ENCODE data around the gene CSAG3. TPM values are rescaled to one million over a fixed set of nuclear protein-coding genes. Genes with fewer than 3 reads are reported as not detected.
"Not testable (repeated sequence)": the region's sequence is repeated elsewhere in the genome, so short reads cannot be mapped to it uniquely, and the experiment has no call there.

Gene CSAG3
- total RNA-seq, 1 experiment from 2014 or later, result not detected

DNA sequence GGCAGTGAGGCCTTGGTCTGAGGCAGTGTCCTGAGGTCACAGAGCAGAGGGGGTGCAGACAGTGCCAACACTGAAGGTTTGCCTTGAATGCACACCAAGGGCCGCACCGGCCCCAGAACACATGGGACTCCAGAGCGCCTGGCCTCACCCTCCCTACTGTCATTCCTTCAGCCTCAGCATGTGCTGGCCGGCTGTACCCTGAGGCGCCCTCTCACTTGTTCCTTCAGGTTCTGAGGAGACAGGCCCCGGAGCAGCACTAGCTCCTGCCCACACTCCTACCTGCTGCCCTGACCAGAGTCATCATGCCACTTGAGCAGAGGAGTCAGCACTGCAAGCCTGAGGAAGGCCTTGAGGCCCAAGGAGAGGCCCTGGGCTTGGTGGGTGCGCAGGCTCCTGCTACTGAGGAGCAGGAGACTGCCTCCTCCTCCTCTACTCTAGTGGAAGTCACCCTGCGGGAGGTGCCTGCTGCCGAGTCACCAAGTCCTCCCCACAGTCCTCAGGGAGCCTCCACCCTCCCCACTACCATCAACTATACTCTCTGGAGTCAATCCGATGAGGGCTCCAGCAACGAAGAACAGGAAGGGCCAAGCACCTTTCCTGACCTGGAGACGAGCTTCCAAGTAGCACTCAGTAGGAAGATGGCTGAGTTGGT is 23.0 kb upstream of the CSAG3 start:
- BruUV-seq (replicated peaks), result no TSS peak

DNA sequence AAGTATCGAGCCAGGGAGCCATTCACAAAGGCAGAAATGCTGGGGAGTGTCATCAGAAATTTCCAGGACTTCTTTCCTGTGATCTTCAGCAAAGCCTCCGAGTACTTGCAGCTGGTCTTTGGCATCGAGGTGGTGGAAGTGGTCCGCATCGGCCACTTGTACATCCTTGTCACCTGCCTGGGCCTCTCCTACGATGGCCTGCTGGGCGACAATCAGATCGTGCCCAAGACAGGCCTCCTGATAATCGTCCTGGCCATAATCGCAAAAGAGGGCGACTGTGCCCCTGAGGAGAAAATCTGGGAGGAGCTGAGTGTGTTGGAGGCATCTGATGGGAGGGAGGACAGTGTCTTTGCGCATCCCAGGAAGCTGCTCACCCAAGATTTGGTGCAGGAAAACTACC is 22.5 kb upstream of the CSAG3 start:
- H3K9me3 ChIP-seq (ENCODE audit: low read depth, low read length, poor library complexity, severe bottlenecking); BruUV-seq (replicated peaks); H3K4me3 ChIP-seq (ENCODE audit: low read depth, low read length, poor library complexity, severe bottlenecking); POLR2A ChIA-PET (ENCODE audit: low non-redundant PET); H3K27ac ChIP-seq (ENCODE audit: low read depth, low read length, poor library complexity, severe bottlenecking); H3K36me3 ChIP-seq (ENCODE audit: insufficient read depth, low read length, poor library complexity, severe bottlenecking); H3K4me1 ChIP-seq (ENCODE audit: insufficient read depth, low read length, poor library complexity, severe bottlenecking); DNase-seq (ENCODE audit: low spot score); CTCF ChIA-PET; intact Hi-C loops (cut with micrococcal nuclease; ENCODE audit: unreplicated experiment): not testable (repeated sequence)
- peaks cover 11% of the 10 kb centered on the region for H3K27me3 ChIP-seq (replicated peaks; ENCODE audit: insufficient read depth, low read depth, low read length, poor library complexity)

More for the DNA sequence above, 23.0 kb upstream of the CSAG3 start:
- ChIA-PET POLR2A (ENCODE audit: low non-redundant PET) (no interaction called here), CTCF (no interaction called here)
- no peaks in the 10 kb centered on the region for H3K4me1 ChIP-seq (ENCODE audit: insufficient read depth, low read length, poor library complexity, severe bottlenecking)
- H3K36me3 ChIP-seq (ENCODE audit: insufficient read depth, low read length, poor library complexity, severe bottlenecking), result no peaks in the 10 kb centered on the region
- TF ChIP-seq, protein P1, sequence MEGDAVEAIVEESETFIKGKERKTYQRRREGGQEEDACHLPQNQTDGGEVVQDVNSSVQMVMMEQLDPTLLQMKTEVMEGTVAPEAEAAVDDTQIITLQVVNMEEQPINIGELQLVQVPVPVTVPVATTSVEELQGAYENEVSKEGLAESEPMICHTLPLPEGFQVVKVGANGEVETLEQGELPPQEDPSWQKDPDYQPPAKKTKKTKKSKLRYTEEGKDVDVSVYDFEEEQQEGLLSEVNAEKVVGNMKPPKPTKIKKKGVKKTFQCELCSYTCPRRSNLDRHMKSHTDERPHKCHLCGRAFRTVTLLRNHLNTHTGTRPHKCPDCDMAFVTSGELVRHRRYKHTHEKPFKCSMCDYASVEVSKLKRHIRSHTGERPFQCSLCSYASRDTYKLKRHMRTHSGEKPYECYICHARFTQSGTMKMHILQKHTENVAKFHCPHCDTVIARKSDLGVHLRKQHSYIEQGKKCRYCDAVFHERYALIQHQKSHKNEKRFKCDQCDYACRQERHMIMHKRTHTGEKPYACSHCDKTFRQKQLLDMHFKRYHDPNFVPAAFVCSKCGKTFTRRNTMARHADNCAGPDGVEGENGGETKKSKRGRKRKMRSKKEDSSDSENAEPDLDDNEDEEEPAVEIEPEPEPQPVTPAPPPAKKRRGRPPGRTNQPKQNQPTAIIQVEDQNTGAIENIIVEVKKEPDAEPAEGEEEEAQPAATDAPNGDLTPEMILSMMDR (conservative IDR thresholded peaks at IDR 0.05; ENCODE audit: low read depth, low read length), result no peak
- TF ChIP-seq EZH2 (IDR thresholded peaks at IDR 0.05; ENCODE audit: borderline replicate concordance, low read depth, low read length, poor library complexity, severe bottlenecking), result no peak
- H3K27ac ChIP-seq (ENCODE audit: low read depth, low read length, poor library complexity, severe bottlenecking), result no peak overlapping the region
- intact Hi-C loops (cut with micrococcal nuclease; ENCODE audit: unreplicated experiment), result no loop called here
- no peak for DNase-seq (ENCODE audit: low spot score)
- H3K4me3 ChIP-seq (ENCODE audit: low read depth, low read length, poor library complexity, severe bottlenecking), result no peak overlapping the region
- H3K9me3 ChIP-seq (ENCODE audit: low read depth, low read length, poor library complexity, severe bottlenecking), result no peaks in the 10 kb centered on the region
- H3K27me3 ChIP-seq (replicated peaks; ENCODE audit: insufficient read depth, low read depth, low read length, poor library complexity), result peaks cover 14% of the 10 kb centered on the region

DNA sequence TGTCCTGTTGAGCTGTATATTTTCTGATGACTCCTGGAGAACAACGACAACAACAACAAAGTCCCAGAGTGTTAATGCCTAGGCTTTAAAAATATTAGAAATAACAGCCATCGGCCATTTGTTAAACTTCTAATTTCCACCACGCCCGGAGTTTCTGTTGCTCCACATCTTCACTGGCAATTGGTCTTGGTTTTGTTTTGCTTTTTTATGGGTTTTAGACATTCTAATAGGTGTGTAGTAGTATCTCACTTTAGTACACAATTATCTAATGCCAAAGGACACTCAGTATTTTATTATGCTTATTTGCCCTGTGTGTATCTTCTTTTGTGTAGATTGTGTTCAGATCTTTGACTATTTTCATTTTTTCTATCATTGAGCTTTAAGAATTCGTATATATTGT is 20.5 kb upstream of the CSAG3 start:
- Histone ChIP-seq H3K36me3 (ENCODE audit: insufficient read depth, low read length, poor library complexity, severe bottlenecking) (no peaks in the 10 kb centered on the region), H3K27me3 (replicated peaks; ENCODE audit: insufficient read depth, low read depth, low read length, poor library complexity) (peaks cover 7% of the 10 kb centered on the region), H3K27ac (ENCODE audit: low read depth, low read length, poor library complexity, severe bottlenecking) (no peak overlapping the region), H3K9me3 (ENCODE audit: low read depth, low read length, poor library complexity, severe bottlenecking) (no peaks in the 10 kb centered on the region), H3K4me1 (ENCODE audit: insufficient read depth, low read length, poor library complexity, severe bottlenecking) (no peaks in the 10 kb centered on the region), H3K4me3 (ENCODE audit: low read depth, low read length, poor library complexity, severe bottlenecking) (no peak overlapping the region)
- POLR2A ChIA-PET (ENCODE audit: low non-redundant PET), result no interaction called here
- TF ChIP-seq, protein P1 (conservative IDR thresholded peaks at IDR 0.05; ENCODE audit: low read depth, low read length), result no peak
- TF ChIP-seq EZH2 (IDR thresholded peaks at IDR 0.05; ENCODE audit: borderline replicate concordance, low read depth, low read length, poor library complexity, severe bottlenecking), result no peak
- intact Hi-C loops (cut with micrococcal nuclease; ENCODE audit: unreplicated experiment), result no loop called here
- CTCF ChIA-PET, result no interaction called here
- DNase-seq (ENCODE audit: low spot score), result no peak
- no TSS peak for BruUV-seq (replicated peaks)

DNA sequence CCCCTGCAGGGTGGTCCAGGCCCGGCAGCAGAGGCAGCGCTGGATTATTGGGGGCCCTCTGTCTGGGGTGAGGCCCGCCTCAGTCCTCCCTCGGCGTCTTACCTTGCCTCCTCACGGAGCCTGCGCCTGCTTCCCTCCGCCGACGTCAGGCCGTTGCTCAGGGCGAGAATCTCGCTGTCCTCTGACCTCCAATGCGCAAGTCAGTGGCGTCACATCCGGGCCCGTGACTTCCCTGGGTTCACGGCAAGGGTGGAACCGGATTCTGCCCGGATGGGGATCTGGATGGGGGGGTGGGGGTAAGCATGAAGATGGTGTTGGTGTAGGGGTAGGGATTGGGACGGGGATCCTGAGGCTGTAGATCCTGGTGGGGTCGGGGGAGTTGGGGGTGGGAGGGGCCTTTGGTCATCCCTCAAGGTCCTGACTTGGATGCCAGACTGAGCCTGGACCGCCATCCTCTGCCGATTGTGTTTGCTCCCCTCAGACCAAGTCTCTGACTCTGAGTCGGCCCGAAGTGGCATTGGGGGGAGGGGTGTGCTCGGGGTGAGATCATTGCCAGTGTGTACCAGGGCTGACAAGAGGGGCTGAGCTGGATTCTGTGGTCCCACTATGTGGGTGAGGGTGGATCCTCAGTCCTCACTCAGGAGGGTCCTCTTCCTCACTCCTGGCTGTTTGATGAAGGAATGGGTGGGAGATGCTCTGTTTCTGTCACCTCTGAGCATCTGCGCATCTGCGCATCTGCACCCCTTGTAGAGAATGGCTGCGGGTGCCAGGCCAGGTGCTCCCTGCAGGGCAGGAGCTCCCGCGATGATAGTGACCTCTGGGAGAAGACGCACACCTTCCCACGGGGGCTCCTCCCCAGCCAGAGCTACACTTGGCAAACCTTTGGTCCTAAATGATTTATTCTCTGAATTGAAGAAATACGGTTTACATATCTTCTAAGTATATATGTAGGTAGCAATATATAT is 5.0 kb upstream of the CSAG3 start, which contains the start of gene MAGEA2:
Gene MAGEA2 (minus strand): TSS at position 157 of the 965 bp plus-strand sequence. CDS start 2,479 bp downstream, outside the sequence.
- intact Hi-C loops (cut with micrococcal nuclease; ENCODE audit: unreplicated experiment); H3K36me3 ChIP-seq (ENCODE audit: insufficient read depth, low read length, poor library complexity, severe bottlenecking); H3K27ac ChIP-seq (ENCODE audit: low read depth, low read length, poor library complexity, severe bottlenecking); CTCF ChIA-PET; H3K4me1 ChIP-seq (ENCODE audit: insufficient read depth, low read length, poor library complexity, severe bottlenecking); H3K9me3 ChIP-seq (ENCODE audit: low read depth, low read length, poor library complexity, severe bottlenecking); DNase-seq (ENCODE audit: low spot score); H3K27me3 ChIP-seq (replicated peaks; ENCODE audit: insufficient read depth, low read depth, low read length, poor library complexity); POLR2A ChIA-PET (ENCODE audit: low non-redundant PET); H3K4me3 ChIP-seq (ENCODE audit: low read depth, low read length, poor library complexity, severe bottlenecking); BruUV-seq (replicated peaks): not testable (repeated sequence)

DNA sequence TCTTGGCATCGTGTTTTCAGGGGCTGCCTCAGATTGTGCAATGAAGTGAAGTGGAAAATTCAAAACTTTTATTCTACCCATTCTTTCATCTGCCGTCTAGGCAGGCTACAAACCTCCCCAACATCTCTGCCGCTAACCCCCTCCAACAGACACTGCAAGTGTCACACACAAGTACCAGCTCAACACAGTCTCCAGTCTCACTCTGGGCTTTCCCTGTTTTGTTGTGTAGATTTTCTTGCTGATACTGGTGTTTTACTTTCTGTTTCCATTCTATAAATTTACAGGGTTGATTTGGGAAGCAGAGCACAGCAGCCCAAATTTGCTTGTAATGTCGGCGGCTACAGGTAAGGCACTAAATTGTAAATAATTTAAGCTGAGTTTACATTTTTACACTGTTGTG is 4.1 kb upstream of the CSAG3 start:
- CTCF ChIA-PET; POLR2A ChIA-PET (ENCODE audit: low non-redundant PET); H3K9me3 ChIP-seq (ENCODE audit: low read depth, low read length, poor library complexity, severe bottlenecking); H3K4me1 ChIP-seq (ENCODE audit: insufficient read depth, low read length, poor library complexity, severe bottlenecking); H3K27ac ChIP-seq (ENCODE audit: low read depth, low read length, poor library complexity, severe bottlenecking); DNase-seq (ENCODE audit: low spot score); H3K36me3 ChIP-seq (ENCODE audit: insufficient read depth, low read length, poor library complexity, severe bottlenecking); H3K4me3 ChIP-seq (ENCODE audit: low read depth, low read length, poor library complexity, severe bottlenecking); BruUV-seq (replicated peaks); H3K27me3 ChIP-seq (replicated peaks; ENCODE audit: insufficient read depth, low read depth, low read length, poor library complexity); intact Hi-C loops (cut with micrococcal nuclease; ENCODE audit: unreplicated experiment): not testable (repeated sequence)

DNA sequence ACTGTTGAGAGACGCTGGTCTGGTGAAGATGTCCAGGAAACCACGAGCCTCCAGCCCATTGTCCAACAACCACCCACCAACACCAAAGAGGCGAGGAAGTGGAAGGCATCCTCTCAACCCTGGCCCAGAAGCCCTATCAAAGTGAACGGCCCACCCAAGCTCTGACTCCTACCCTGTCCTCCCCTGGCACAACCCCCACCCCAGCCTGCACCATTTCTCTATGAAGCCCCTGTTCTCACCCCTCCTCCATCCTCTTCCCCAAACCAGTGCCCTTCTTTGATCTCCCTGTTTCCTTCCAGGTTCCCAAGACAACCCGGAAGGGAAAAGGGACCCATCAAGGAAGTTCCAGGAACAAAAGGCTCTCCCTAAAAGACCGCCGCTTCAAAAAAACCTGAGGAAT is 526 bp downstream of the CSAG3 start:
- CTCF ChIA-PET; BruUV-seq (replicated peaks); DNase-seq (ENCODE audit: low spot score): not testable (repeated sequence)

More for the DNA sequence above, 526 bp downstream of the CSAG3 start:
- H3K9me3 ChIP-seq (ENCODE audit: low read depth, low read length, poor library complexity, severe bottlenecking); H3K27ac ChIP-seq (ENCODE audit: low read depth, low read length, poor library complexity, severe bottlenecking); H3K36me3 ChIP-seq (ENCODE audit: insufficient read depth, low read length, poor library complexity, severe bottlenecking); POLR2A ChIA-PET (ENCODE audit: low non-redundant PET); intact Hi-C loops (cut with micrococcal nuclease; ENCODE audit: unreplicated experiment); H3K4me3 ChIP-seq (ENCODE audit: low read depth, low read length, poor library complexity, severe bottlenecking); H3K27me3 ChIP-seq (replicated peaks; ENCODE audit: insufficient read depth, low read depth, low read length, poor library complexity); H3K4me1 ChIP-seq (ENCODE audit: insufficient read depth, low read length, poor library complexity, severe bottlenecking): not testable (repeated sequence)

All from A673 (cell line).